Uterus (tissue), 4 donors: ENCODE measurements around the gene SPSB2. TPM values are rescaled to one million over a fixed set of nuclear protein-coding genes. Genes with fewer than 3 reads are reported as not detected.

ENCODE experiments used
- DNase-seq, 2 donors: peaks; one replicate each; pipeline ENCODE4 v3.0.0-alpha.2; 2019 to 2020
- H3K27ac ChIP-seq, 2 donors: fragments of 200-600 bp; sonication (generic); 1 replicate in 1 of 2; 2 replicates in 1 of 2; pipeline ENCODE4 v1.5.1; 2016 to 2018
- H3K27me3 ChIP-seq, 2 donors: fragments of 200-600 bp; sonication (generic); one replicate each; pipeline ENCODE4 v1.5.1; 2018 to 2019; ENCODE audit warnings: control low read depth in 1 of 2
- H3K36me3 ChIP-seq, 2 donors: fragments of 200-600 bp; sonication (generic); one replicate each; pipeline ENCODE4 v1.5.1; 2019; ENCODE audit warnings: control low read depth in 1 of 2
- H3K4me1 ChIP-seq, 2 donors: fragments of 200-600 bp; sonication (generic); one replicate each; pipeline ENCODE4 v1.5.1; 2018 to 2019; ENCODE audit warnings: control low read depth in 1 of 2
- H3K4me3 ChIP-seq, 2 donors: fragments of 200-600 bp; sonication (generic); 1 replicate in 1 of 2; 2 replicates in 1 of 2; pipeline ENCODE4 v1.5.1; 2018 to 2019; ENCODE audit warnings: mild to moderate bottlenecking in 1 of 2
- H3K9me3 ChIP-seq, 2 donors: fragments of 200-600 bp; sonication (generic); one replicate each; pipeline ENCODE4 v1.5.1; 2019; ENCODE audit warnings: control low read depth in 1 of 2
- POLR2A ChIP-seq, 2 donors: fragments of 450-650 bp; IDR thresholded peaks; one replicate each; pipeline ENCODE4 v1.6.1; 2016; ENCODE audit warnings: antibody characterized with exemption in 2 of 2, mild to moderate bottlenecking in 1 of 2, moderate library complexity in 1 of 2
- intact Hi-C: fragments of 100-400 bp; cut with DNase I; formaldehyde crosslinking; loops from one replicate; pipeline ENCODE4 v1.15.1; 2023; ENCODE audit warnings: low total_unique reads
- total RNA-seq, 4 donors: library from RNA; depleted of rRNA in 3 of 4; stranded (reverse); fragments of >200 nt in 3 of 4; gene quantifications; one replicate each; pipeline versions ENCODE4 v1.1.0 to v1.2.4, GENCODE V29; 2014 to 2023
- TF ChIP-seq, protein P1 (sequence below), 4 experiments: fragments of 200-600 bp in 2 of 4; fragments of 450-650 bp in 2 of 4; sonication (generic) in 2 of 4; IDR thresholded peaks; one replicate each; pipeline ENCODE4 v1.5.1; 2016 to 2019; ENCODE audit warnings: antibody characterized with exemption in 4 of 4, mild to moderate bottlenecking in 2 of 4, moderate library complexity in 1 of 4
- donor health status: DM: yes; HTN: yes; CAD: no.

SPSB2 gene, protein sequence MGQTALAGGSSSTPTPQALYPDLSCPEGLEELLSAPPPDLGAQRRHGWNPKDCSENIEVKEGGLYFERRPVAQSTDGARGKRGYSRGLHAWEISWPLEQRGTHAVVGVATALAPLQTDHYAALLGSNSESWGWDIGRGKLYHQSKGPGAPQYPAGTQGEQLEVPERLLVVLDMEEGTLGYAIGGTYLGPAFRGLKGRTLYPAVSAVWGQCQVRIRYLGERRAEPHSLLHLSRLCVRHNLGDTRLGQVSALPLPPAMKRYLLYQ
- 10 to 100 TPM in 1 of 4 donors, 1 to 10 TPM in 3; 2.8 to 11.3 (median 5.0) TPM for total RNA-seq

DNA sequence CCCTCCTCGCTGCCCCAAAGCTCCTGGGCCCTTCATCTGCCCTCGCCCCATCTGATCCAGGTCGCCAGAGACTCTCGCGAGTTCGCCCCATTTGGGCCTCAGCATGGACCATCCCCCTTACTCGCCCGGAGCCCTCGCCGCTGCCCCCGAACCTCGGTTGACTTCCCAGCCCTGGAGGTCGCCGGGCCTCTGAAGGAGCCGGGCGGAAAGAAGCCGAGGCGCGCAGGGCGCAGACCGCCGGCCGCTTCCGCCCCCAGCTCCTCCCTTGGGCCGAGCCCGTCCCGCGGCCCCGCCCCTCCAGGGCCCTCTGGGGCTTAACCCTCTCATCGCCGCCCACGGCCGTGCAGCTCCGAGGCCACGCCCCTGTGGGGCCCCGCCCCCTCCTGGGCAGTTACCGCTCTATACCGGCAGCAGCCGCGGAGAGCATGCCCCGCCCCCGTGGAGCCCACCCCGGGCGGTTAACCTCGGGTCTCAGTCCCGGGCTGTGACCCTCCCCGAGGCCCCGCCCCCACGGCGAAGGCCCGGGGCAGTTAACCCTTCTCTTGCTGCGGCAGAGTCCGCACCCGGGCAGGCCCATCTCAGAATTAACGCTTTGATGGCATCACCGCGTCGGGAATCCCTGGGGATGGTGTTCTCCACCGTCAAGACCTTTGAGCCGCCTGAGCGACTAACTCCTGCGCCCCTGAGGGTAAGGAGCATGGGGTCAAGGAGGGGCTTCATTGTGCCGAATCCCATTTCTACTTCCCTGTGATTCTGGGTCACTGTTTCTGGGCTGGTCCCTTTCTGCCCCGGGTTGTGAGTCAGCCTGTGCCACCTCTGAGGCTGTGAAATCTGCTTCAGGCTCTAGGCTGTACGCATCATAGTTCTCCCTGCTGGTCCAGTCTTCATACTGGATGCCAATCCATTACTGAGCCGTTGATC, at the start of gene SPSB2:
Gene SPSB2, minus strand, starts transcription at position 210 of the 921 bp plus-strand sequence. CDS start 402 bp downstream, outside the sequence.
- intact Hi-C loops: no loop called here
- peak within 1 kb of the TSS; percentile 84 to 88 for H3K27ac ChIP-seq
- peaks cover 10 to 22% of the 10 kb centered on the region in 2 donors for H3K4me1 ChIP-seq
- no peaks in the 10 kb centered on the region for H3K27me3 ChIP-seq
- H3K9me3 ChIP-seq: no peaks in the 10 kb centered on the region
- TF ChIP-seq, protein P1, sequence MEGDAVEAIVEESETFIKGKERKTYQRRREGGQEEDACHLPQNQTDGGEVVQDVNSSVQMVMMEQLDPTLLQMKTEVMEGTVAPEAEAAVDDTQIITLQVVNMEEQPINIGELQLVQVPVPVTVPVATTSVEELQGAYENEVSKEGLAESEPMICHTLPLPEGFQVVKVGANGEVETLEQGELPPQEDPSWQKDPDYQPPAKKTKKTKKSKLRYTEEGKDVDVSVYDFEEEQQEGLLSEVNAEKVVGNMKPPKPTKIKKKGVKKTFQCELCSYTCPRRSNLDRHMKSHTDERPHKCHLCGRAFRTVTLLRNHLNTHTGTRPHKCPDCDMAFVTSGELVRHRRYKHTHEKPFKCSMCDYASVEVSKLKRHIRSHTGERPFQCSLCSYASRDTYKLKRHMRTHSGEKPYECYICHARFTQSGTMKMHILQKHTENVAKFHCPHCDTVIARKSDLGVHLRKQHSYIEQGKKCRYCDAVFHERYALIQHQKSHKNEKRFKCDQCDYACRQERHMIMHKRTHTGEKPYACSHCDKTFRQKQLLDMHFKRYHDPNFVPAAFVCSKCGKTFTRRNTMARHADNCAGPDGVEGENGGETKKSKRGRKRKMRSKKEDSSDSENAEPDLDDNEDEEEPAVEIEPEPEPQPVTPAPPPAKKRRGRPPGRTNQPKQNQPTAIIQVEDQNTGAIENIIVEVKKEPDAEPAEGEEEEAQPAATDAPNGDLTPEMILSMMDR (IDR thresholded peaks at IDR 0.05): peak in 2 of 4 experiments; percentile 13 to 30
- TF ChIP-seq POLR2A (IDR thresholded peaks at IDR 0.05): peak; percentile 43 to 76
- peak; percentile 98 to 99 for DNase-seq
- no peaks in the 10 kb centered on the region for H3K36me3 ChIP-seq
- H3K4me3 ChIP-seq: peak within 1 kb of the TSS; percentile 79 to 96

DNA sequence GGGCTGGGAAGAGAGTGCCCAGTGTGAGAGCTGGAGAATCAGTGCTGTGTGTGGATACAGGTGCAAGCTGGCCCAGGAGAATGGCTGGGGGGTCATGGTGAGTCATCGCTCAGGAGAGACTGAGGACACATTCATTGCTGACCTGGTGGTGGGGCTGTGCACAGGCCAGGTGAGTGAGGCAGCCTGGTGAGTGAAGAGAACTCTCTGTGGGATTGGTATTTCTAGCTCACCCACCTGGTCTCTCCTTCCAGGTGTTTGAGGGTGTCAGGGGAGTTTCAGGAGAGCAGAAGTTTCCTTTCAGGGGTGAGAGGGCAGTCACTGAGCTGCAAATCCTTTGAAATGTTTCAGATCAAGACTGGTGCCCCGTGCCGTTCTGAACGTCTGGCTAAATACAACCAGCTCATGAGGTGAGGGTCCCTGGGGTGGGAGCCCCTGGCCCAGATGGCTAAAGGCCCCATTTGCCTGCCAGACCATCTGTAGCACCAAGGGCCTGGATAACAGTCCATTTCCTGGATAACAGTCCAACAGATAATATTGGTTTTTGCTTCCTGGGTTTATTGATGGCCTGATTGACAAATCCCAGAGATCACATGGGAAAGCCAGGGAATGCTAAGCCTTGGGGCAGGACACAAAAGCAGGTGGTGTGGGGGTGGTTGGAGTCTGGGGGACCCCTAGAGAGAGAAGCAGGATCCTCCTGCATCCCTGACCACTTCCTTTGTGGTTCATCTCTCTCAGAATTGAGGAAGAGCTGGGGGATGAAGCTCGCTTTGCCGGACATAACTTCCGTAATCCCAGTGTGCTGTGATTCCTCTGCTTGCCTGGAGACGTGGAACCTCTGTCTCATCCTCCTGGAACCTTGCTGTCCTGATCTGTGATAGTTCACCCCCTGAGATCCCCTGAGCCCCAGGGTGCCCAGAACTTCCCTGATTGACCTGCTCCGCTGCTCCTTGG, 49.2 kb upstream of the SPSB2 start:
- no peak for DNase-seq
- no peaks in the 10 kb centered on the region for H3K36me3 ChIP-seq
- H3K27ac ChIP-seq: no peak overlapping the region

DNA sequence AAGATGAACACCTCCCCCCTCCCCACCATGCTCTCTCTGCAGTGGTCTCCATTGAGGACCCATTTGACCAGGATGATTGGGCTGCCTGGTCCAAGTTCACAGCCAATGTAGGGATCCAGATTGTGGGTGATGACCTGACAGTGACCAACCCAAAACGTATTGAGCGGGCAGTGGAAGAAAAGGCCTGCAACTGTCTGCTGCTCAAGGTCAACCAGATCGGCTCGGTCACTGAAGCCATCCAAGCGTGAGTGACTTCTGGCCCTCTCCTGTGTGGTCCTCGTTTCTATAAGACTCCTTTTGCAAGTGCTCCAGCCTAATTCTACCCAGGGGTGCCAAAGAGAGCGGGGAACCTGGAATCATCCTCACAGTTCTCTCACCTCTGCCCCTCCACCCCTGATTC, 48.4 kb upstream of the SPSB2 start:
- intact Hi-C loops: no loop called here
- no peaks in the 10 kb centered on the region for H3K27me3 ChIP-seq
- no peaks in the 10 kb centered on the region for H3K9me3 ChIP-seq
- no peak for TF ChIP-seq POLR2A (IDR thresholded peaks at IDR 0.05)
- TF ChIP-seq, protein P1 (IDR thresholded peaks at IDR 0.05): no peak
- no peaks in the 10 kb centered on the region for H3K36me3 ChIP-seq
- no peak overlapping the region for H3K27ac ChIP-seq
- H3K4me3 ChIP-seq: no peak overlapping the region
- peaks cover 3 to 8% of the 10 kb centered on the region in 2 donors for H3K4me1 ChIP-seq
- no peak for DNase-seq

More for the DNA sequence above, 49.2 kb upstream of the SPSB2 start:
- H3K4me1 ChIP-seq: peaks cover 3 to 10% of the 10 kb centered on the region in 2 donors
- no peaks in the 10 kb centered on the region for H3K27me3 ChIP-seq
- no peaks in the 10 kb centered on the region for H3K9me3 ChIP-seq
- no peak overlapping the region for H3K4me3 ChIP-seq
- intact Hi-C loops: no loop called here
- TF ChIP-seq POLR2A (IDR thresholded peaks at IDR 0.05): no peak
- TF ChIP-seq, protein P1 (IDR thresholded peaks at IDR 0.05): no peak

DNA sequence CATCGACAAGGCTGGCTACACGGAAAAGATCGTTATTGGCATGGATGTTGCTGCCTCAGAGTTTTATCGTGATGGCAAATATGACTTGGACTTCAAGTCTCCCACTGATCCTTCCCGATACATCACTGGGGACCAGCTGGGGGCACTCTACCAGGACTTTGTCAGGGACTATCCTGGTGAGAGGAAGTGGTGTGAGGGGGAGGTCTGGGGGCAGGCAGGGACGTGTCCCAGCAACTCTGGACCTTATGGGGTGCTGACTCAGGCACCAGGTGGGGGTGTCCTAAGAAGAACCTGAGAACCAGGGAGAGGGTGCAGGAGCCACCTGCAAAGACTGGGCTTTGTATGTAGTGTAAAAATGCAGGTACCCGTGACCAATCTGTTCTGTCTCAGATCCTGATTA, 46.5 kb upstream of the SPSB2 start:
- intact Hi-C loops: no loop called here
- H3K9me3 ChIP-seq: no peaks in the 10 kb centered on the region
- no peak for TF ChIP-seq POLR2A (IDR thresholded peaks at IDR 0.05)
- TF ChIP-seq, protein P1 (IDR thresholded peaks at IDR 0.05): no peak
- no peaks in the 10 kb centered on the region for H3K36me3 ChIP-seq
- no peaks in the 10 kb centered on the region for H3K27me3 ChIP-seq
- H3K27ac ChIP-seq: no peak overlapping the region
- H3K4me1 ChIP-seq: peaks cover under 1 to 2% of the 10 kb centered on the region in 2 donors
- H3K4me3 ChIP-seq: no peak overlapping the region
- DNase-seq: no peak
